Measurements from ENCODE around the gene GDA.

Gene GDA

DNA sequence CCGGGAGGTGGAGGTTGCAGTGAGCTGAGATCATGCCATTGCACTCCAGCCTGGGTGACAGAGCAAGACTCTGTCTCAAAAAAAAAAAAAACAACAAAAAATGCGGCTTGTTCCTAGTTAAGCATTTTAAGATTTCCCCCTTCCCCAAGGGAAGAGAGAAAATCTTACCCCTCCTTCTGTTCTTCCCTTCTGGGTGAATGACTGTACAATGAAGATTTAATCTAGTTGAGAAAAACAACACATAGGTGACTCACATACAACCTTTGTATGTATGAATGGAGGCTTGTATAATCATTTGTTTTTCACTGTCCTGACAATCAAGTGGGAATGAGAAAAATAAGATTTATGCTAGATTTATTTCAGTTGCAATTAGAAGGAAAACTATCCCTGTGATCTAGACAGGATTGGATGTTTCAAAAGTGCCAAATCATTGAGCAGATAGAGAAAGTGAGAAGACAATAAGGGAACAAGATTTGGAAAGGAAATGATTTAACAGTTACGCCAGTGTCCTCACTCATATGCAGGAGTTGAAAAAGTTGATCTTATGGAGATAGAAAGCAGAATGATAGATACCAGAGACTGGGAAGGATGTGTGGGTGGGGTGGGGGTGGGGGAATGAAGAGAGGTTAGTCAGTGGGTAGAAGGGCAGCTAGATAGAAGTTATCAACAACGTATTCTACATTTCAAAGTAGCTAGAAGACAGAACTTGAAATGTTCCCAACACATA is 16.7 kb downstream of the GDA start:
- Histone ChIP-seq H3K9ac (no peak overlapping the region), H3K36me3 (no peaks in the 10 kb centered on the region), H3K9me3 (no peaks in the 10 kb centered on the region), H3K4me2 (no peak overlapping the region), H4K20me1 (no peaks in the 10 kb centered on the region), H3K4me3 (no peak overlapping the region), H3K27me3 (no peaks in the 10 kb centered on the region), H3K27ac (no peak overlapping the region), H3K4me1 (no peaks in the 10 kb centered on the region)
- TF ChIP-seq Cebpa-rat (IDR thresholded peaks at IDR 0.05), result no peak

DNA sequence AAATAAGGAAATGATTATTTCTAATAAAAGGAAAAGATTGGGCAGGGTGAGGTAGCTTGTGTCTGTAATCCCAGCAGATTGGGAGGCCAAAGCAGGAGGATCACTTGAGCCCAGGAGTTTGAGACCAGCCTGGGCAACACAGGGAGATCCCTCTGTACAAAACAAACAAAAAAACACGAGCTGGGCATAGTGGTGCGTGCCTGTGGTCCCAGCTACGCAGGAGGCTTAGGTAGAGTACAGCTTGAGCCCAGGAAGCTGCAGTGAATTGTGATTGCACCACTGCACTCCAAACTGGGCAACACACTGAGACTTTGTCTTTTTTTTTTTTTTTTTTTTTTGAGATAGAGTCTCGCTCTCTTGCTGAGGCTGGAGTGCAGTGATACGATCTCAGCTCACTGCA is 18.8 kb downstream of the GDA start:
- H3K9me3 ChIP-seq, result no peaks in the 10 kb centered on the region
- H3K9ac ChIP-seq, result no peak overlapping the region
- H3K36me3 ChIP-seq, result no peaks in the 10 kb centered on the region
- H3K27ac ChIP-seq, result no peak overlapping the region
- no peak overlapping the region for H3K4me2 ChIP-seq
- no peaks in the 10 kb centered on the region for H4K20me1 ChIP-seq
- H3K27me3 ChIP-seq, result no peaks in the 10 kb centered on the region
- TF ChIP-seq Cebpa-rat (IDR thresholded peaks at IDR 0.05), result no peak
- no peak overlapping the region for H3K4me3 ChIP-seq
- H3K4me1 ChIP-seq, result no peaks in the 10 kb centered on the region

- no peaks in the 10 kb centered on the region for H3K36me3 ChIP-seq
- H3K9ac ChIP-seq, result no peak overlapping the region
- H3K9me3 ChIP-seq, result no peaks in the 10 kb centered on the region
- no peaks in the 10 kb centered on the region for H3K27me3 ChIP-seq
- no peak overlapping the region for H3K27ac ChIP-seq
- H3K4me3 ChIP-seq, result no peak overlapping the region
- TF ChIP-seq Cebpa-rat (IDR thresholded peaks at IDR 0.05), result no peak
- H4K20me1 ChIP-seq, result no peaks in the 10 kb centered on the region
- H3K4me1 ChIP-seq, result no peaks in the 10 kb centered on the region
- no peak overlapping the region for H3K4me2 ChIP-seq
These were observed 19.9 kb downstream of the GDA start for GRCh38 chr9:72169178-72169577.

- H4K20me1 ChIP-seq, result no peaks in the 10 kb centered on the region
- no peak overlapping the region for H3K4me2 ChIP-seq
- H3K36me3 ChIP-seq, result no peaks in the 10 kb centered on the region
- H3K9ac ChIP-seq, result no peak overlapping the region
- no peaks in the 10 kb centered on the region for H3K4me1 ChIP-seq
- no peak for TF ChIP-seq Cebpa-rat (IDR thresholded peaks at IDR 0.05)
- no peaks in the 10 kb centered on the region for H3K27me3 ChIP-seq
- H3K9me3 ChIP-seq, result no peaks in the 10 kb centered on the region
- no peak overlapping the region for H3K4me3 ChIP-seq
- H3K27ac ChIP-seq, result no peak overlapping the region
These were observed 23.8 kb downstream of the GDA start for GRCh38 chr9:72173080-72173479.

DNA sequence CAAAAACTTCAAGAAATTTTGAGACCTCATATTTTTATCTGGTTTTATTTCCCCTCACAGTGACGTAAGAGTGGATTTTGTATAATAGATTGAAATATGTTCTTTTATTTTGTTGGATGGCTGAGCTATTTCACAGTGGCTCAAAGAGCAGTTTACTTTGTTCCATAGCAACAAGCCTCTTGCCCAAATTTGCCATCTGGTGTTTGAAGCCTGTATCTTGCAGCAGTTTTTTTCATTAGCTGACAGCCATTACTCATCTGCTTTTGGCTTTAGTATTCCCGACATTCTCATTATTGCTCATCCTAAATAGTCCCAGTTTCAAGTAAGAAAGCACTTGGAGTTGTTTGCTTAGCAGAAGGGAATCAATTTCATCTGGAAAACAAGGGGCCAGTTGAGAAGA is 36.3 kb downstream of the GDA start:
- H3K27me3 ChIP-seq, result no peaks in the 10 kb centered on the region
- TF ChIP-seq Cebpa-rat (IDR thresholded peaks at IDR 0.05), result no peak
- H3K9ac ChIP-seq, result no peak overlapping the region
- H3K4me3 ChIP-seq, result no peak overlapping the region
- H3K27ac ChIP-seq, result no peak overlapping the region
- no peaks in the 10 kb centered on the region for H3K4me1 ChIP-seq
- H3K4me2 ChIP-seq, result no peak overlapping the region
- H3K9me3 ChIP-seq, result 0 out of 2 replicates have a peak, but pooled peaks cover 7% of the 10 kb centered on the region
- H3K36me3 ChIP-seq, result no peaks in the 10 kb centered on the region
- no peaks in the 10 kb centered on the region for H4K20me1 ChIP-seq

DNA sequence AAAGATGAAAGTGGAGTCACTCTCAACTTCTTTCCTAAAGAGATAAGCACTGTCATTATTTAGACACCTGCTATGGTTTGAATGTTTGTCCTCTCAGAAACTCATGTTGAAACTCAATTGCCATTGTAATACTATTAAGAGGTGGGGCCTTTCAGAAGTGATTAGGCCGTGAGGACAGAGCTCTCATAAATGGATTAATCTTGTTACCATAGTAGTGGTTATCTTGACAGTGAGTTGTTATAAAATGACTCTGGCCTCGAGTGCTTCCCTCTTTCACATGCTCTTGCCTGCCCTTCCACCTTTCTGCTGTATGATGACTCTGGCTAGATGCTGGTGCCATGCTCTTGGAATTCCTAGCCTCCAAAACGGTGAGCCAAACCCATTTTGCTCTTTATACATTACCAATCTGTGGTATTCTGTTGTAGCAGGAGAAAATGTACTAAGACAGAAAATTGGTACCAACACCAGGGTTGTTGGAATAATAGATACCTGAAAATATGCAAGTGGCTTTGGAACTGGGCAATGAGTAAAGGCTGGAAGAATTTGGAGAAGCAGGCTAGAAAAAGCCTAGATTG is 38.0 kb downstream of the GDA start:
- H3K27me3 ChIP-seq, result no peaks in the 10 kb centered on the region
- no peak for TF ChIP-seq Cebpa-rat (IDR thresholded peaks at IDR 0.05)
- H3K4me3 ChIP-seq, result no peak overlapping the region
- no peak overlapping the region for H3K9ac ChIP-seq
- H3K4me2 ChIP-seq, result no peak overlapping the region
- H4K20me1 ChIP-seq, result no peaks in the 10 kb centered on the region
- no peaks in the 10 kb centered on the region for H3K4me1 ChIP-seq
- no peak overlapping the region for H3K27ac ChIP-seq
- H3K36me3 ChIP-seq, result no peaks in the 10 kb centered on the region
- 0 out of 2 replicates have a peak, but pooled peaks cover 7% of the 10 kb centered on the region for H3K9me3 ChIP-seq

- H3K4me2 ChIP-seq, result no peak overlapping the region
- no peaks in the 10 kb centered on the region for H3K36me3 ChIP-seq
- TF ChIP-seq Cebpa-rat (IDR thresholded peaks at IDR 0.05), result no peak
- no peak overlapping the region for H3K27ac ChIP-seq
- no peaks in the 10 kb centered on the region for H4K20me1 ChIP-seq
- no peaks in the 10 kb centered on the region for H3K27me3 ChIP-seq
- no peak overlapping the region for H3K4me3 ChIP-seq
- H3K4me1 ChIP-seq, result peaks cover 1% of the 10 kb centered on the region; the same call in 1 of the 2 replicates
- 0 out of 2 replicates have a peak, but pooled peaks cover 3% of the 10 kb centered on the region for H3K9me3 ChIP-seq
- no peak overlapping the region for H3K9ac ChIP-seq
These were observed 39.0 kb downstream of the GDA start for GRCh38 chr9:72188232-72188631.

DNA sequence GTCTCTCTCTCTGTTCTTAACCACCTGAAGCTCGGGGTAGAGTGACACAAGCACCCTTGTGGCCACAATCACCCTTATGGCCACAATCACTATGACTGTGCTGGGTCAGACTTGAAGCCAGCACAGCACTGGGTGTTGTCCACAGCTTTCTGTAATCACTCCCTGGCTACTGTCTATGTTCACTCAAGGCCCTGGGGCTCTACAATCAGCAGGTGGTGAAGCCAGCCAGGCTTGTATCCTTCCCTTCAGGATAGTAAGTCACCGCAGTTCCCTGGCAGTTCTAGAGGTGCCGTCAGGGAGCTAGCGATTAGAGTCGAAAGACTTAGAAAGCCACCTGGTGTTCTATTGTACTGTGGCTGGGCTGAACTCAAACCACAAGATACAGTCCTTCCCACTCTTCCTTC is 44.2 kb downstream of the GDA start:
- Histone ChIP-seq H3K27ac (no peak overlapping the region), H3K4me2 (0 out of 2 replicates have a peak overlapping the region, but pooled peaks have one; percentile 8), H3K9me3 (no peaks in the 10 kb centered on the region), H3K4me1 (peaks cover 7% of the 10 kb centered on the region; the same call in 1 of the 2 replicates), H4K20me1 (no peaks in the 10 kb centered on the region), H3K9ac (no peak overlapping the region), H3K4me3 (no peak overlapping the region), H3K36me3 (no peaks in the 10 kb centered on the region), H3K27me3 (no peaks in the 10 kb centered on the region)
- TF ChIP-seq Cebpa-rat (IDR thresholded peaks at IDR 0.05), result no peak

GRCh38 chr9:72199238-72199637 is 50.0 kb downstream of the GDA start:
- H3K4me1 ChIP-seq, result no peaks in the 10 kb centered on the region

GRCh38 chr9:72200452-72200851 is 51.2 kb downstream of the GDA start:
- no peak for TF ChIP-seq Cebpa-rat (IDR thresholded peaks at IDR 0.05)
- Histone ChIP-seq H4K20me1 (no peaks in the 10 kb centered on the region), H3K9ac (no peak overlapping the region), H3K36me3 (no peaks in the 10 kb centered on the region), H3K4me1 (no peaks in the 10 kb centered on the region), H3K27ac (no peak overlapping the region), H3K9me3 (no peaks in the 10 kb centered on the region), H3K27me3 (no peaks in the 10 kb centered on the region), H3K4me2 (no peak overlapping the region), H3K4me3 (no peak overlapping the region)

More at GRCh38 chr9:72199238-72199637, 50.0 kb downstream of the GDA start:
- H3K9me3 ChIP-seq, result no peaks in the 10 kb centered on the region
- no peak overlapping the region for H3K9ac ChIP-seq
- no peak for TF ChIP-seq Cebpa-rat (IDR thresholded peaks at IDR 0.05)
- H4K20me1 ChIP-seq, result no peaks in the 10 kb centered on the region
- no peak overlapping the region for H3K4me3 ChIP-seq
- H3K4me2 ChIP-seq, result no peak overlapping the region
- no peaks in the 10 kb centered on the region for H3K36me3 ChIP-seq
- no peak overlapping the region for H3K27ac ChIP-seq
- H3K27me3 ChIP-seq, result no peaks in the 10 kb centered on the region

Data from BLaER1 (cell line).